Omental fat pad (tissue), 4 donors: ENCODE data around the gene CMTM4. TPM values are rescaled to one million over a fixed set of nuclear protein-coding genes. Genes with fewer than 3 reads are reported as not detected.

Experiments
- ATAC-seq: fragments of 150-250 bp; one replicate; pipeline ENCODE4 v1.9.1; 2016; ENCODE audit warnings: mild to moderate bottlenecking, moderate library complexity; ENCODE audit not compliant: low FRiP score
- DNase-seq: peaks from one replicate; pipeline ENCODE4 v3.0.0-alpha.2; 2019; ENCODE audit warnings: low spot score
- total RNA-seq, 4 donors: library from RNA; depleted of rRNA; stranded (reverse); fragments of >200 nt; gene quantifications; one replicate each; pipeline ENCODE4 v1.1.0, GENCODE V29; 2016
- TF ChIP-seq, protein P1 (sequence below), 3 donors: fragments of 450-650 bp; IDR thresholded peaks; one replicate each; pipeline ENCODE4 v1.5.1; 2016 to 2017; ENCODE audit warnings: antibody characterized with exemption in 3 of 3, mild to moderate bottlenecking in 3 of 3, moderate library complexity in 2 of 3

CMTM4 gene
- total RNA-seq, 4 donors from 2014 or later = 12.6 to 29.9 (median 23.8) TPM

DNA sequence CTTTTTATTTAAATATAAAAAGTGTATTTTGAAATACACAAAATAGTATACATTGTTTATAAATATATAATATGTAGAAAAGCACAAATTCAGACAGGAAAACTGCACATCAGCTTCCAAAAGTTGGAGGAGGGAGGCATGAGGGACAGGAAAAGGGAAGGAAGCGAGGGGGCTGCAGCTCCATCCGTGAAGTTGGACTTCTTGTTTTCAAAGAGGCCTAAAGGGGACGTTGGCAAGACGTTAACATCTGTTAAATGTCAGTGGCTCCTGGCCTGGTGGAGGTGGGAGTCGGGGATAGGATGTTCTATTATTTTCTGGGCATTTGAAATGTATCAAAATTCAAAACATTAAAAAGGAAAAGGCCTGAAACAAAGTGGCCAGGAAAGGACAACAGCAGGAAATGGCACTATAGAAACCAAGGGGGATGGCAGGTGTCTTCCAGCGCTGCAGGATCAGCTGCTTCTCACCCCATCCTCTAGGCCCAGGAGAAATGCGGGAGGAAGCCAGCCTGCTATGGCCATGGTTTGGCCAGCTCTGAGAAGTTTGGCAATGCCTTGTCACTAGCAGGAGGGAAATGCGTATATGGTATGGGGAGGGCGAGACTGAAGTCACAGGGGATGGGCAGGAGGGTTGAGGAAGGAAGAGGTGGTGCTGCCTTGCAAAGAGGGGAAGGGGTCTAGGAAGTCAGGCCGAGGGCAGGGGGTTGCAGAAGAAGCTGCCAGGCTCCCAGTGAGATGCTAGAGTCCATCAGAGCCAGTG is 110.9 kb downstream of the CMTM4 start:
- TF ChIP-seq, protein P1, sequence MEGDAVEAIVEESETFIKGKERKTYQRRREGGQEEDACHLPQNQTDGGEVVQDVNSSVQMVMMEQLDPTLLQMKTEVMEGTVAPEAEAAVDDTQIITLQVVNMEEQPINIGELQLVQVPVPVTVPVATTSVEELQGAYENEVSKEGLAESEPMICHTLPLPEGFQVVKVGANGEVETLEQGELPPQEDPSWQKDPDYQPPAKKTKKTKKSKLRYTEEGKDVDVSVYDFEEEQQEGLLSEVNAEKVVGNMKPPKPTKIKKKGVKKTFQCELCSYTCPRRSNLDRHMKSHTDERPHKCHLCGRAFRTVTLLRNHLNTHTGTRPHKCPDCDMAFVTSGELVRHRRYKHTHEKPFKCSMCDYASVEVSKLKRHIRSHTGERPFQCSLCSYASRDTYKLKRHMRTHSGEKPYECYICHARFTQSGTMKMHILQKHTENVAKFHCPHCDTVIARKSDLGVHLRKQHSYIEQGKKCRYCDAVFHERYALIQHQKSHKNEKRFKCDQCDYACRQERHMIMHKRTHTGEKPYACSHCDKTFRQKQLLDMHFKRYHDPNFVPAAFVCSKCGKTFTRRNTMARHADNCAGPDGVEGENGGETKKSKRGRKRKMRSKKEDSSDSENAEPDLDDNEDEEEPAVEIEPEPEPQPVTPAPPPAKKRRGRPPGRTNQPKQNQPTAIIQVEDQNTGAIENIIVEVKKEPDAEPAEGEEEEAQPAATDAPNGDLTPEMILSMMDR (IDR thresholded peaks at IDR 0.05) = no peak
- ATAC-seq (no peak), DNase-seq (no peak)

DNA sequence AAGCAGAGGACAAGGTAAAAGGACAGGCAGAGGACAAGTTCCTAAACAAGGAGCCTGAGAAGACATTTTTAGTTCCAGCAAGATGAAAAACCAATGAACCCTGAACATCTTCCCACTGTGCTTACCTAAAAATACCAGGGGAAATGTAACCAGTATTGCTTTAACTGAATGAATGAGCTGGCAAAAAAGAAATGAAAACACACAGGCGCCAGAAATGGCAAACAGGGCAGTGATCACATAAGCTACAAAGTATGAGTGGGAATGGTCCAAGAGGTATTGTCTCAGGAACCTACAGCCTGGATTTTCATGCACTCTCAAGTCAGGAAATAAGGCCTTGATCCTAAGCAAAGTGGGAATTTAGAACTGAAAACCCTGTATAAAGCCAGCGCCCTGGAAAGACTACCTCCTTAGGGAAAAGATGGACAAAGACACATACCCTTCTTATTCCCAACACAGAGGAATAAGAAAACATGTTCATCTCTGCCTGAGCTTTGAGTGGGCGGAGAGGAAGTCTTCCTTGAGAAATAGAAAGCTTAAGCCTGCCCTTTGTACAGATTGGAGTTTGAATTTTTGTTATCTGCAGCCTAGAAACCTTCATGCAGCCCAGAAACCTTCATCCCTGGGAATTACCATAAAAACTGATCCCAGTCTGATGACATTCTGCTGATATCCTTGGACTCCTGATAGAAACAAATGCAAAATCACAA is 115.1 kb downstream of the CMTM4 start:
- DNase-seq (no peak), ATAC-seq (no peak)
- TF ChIP-seq, protein P1 (IDR thresholded peaks at IDR 0.05) = no peak

DNA sequence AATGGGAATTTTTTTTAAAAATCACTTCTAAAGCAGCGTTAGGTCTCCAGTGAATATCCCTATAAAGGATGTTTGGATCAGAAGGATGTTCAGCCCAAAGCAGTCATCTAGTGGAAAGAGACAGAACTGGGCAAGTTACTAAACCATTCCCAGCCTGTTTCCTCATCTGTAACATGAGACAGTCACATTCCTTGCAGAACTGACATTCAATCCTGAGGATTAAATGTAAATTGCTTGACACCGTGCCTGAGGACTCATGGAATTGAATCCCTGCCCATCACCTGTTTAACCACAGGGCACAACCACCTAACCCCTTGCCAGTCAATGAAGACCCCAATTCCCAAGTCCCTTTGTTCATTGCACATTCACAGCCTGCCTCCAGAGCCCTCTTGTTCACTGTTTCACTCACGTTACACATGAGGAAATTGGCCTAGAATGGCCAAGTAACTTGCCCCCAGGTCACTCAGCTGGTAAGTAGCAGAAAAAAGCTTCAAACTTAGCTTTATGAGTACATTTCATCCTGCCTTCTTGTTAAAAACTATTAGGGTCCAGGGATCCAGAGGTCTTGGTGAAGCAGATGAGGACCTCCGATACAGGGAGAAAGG is 115.8 kb downstream of the CMTM4 start:
- no peak for ATAC-seq
- DNase-seq = no peak
- TF ChIP-seq, protein P1 (IDR thresholded peaks at IDR 0.05) = no peak

DNA sequence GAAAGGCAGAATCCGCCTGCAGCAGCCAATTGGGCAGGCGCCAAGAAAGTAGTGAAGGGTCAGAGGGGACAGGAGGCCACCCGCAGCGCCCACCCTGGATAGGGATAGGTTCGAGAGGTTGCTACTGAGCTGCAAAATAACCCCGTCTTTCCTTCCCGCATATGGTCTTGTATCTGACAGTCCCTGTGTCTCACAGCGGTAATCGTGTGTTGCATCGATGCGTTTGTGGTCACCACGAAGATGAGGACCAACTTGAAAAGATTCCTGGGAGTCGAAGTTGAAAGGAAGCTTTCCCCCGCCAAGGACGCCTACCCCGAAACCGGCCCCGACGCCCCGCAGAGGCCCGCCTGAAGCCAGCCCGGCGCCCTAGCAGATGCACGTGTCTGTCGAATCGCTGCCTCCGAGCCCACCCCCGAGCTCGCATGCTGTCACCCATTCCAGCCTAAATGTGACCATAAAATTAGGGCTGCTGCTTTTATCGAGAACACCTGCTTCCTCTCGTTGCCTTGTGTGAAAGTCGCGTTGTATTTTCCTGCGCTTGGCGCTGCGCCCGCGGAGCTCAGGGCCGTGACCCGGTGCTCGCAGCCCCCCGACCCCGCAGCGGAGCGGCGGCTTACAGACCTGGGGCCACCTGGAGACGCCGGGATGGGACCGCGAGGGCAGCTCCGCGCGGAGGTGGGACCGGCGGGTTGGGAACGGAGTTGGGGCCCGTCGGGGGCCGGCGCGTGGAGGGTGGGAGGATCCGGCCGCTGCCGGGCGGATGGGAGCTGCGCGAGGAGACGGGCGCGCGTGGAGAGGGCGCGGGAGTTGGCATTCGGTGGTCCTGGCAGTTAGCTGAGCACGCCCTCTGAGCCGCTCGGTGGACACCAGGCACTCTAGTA is 117.7 kb downstream of the CMTM4 start, which contains the start of gene CMTM2:
Gene CMTM2 (plus strand): TSS at position 813 of the 881 bp plus-strand sequence. CDS start 145 bp downstream, outside the sequence.
- TF ChIP-seq, protein P1 (IDR thresholded peaks at IDR 0.05) = no peak
- ATAC-seq (peak; percentile 42), DNase-seq (no peak)

DNA sequence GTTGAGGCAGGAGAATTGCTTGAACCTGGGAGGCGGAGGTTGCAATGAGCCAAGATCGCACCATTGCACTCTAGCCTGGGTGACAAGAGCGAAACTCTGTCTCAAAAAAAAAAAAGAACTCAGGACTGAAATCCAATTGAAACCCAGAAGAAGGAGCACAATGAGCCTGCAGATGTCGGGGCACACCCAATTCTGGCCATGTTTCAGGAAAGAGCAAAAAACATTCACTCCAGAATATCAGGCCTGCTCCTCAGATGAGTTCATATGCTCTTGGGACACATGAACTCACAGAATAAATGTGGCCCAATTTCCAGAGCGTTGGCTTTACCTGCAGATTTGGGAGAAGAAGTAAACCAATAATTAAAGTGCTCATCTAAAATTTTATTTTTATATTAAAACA is 120.2 kb downstream of the CMTM4 start:
- no peak for DNase-seq
- ATAC-seq = no peak
- TF ChIP-seq, protein P1 (IDR thresholded peaks at IDR 0.05) = no peak

DNA sequence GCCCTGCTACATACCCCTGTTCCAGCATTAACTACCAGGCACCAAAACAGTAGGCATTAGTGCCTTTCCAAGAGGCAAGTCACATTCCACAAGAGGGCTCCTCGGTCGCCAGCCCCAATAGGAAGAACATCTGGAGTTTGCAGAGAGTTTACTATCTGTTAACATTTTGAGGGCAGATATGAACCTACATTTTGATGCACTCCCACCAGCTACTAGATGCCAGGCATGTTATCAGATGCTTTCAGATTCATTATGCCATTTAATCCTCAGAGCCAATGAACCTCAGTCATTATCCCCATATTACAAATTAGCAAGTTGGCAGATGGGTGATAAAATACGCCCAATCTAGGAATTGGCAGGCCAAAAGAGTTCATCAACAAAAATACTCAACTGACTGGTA is 121.5 kb downstream of the CMTM4 start:
- TF ChIP-seq, protein P1 (IDR thresholded peaks at IDR 0.05) = no peak
- no peak for DNase-seq
- ATAC-seq = no peak
